GM21737 (cell line): ENCODE results near the gene TRPV3.
"Not testable (repeated sequence)": the region's sequence is repeated elsewhere in the genome, so short reads cannot be mapped to it uniquely, and the experiment has no call there.

Experiments
- ATAC-seq: cut with Tn5 transposase; IDR thresholded peaks from one replicate; pipeline ENCODE4 v1.9.1; 2021; ENCODE audit warnings: mild to moderate bottlenecking, moderate library complexity; ENCODE audit not compliant: unreplicated experiment

TRPV3 gene

GRCh38 chr17:3475812-3476610 lies 81.6 kb downstream of the TRPV3 start, which contains the start of gene ASPA:
ASPA (plus strand) TSS chr17:3475997; CDS start chr17:3476160, 163 bp downstream.
- no peak for ATAC-seq

GRCh38 chr17:3475251-3475685 lies 82.3 kb downstream of the TRPV3 start:
- ATAC-seq = no peak

DNA sequence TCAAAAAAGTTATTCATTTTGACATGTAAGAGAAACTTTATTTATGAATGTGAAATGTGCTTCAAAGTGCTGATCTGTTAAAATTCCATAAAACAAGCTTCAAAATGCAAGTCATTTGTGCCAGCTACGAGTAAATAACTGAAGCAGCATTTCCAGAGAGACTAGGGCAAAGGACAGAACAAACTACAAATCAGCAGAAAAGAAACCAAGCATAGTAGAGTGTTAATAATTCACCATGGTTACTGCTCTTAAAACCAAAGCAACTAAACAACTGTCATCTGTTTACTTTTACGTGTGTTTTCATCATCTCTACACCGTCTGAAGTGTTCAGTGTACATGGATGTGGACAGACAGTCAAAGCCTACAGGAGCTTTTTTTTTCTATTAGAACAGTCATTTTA lies 83.4 kb downstream of the TRPV3 start:
- ATAC-seq = no peak

DNA sequence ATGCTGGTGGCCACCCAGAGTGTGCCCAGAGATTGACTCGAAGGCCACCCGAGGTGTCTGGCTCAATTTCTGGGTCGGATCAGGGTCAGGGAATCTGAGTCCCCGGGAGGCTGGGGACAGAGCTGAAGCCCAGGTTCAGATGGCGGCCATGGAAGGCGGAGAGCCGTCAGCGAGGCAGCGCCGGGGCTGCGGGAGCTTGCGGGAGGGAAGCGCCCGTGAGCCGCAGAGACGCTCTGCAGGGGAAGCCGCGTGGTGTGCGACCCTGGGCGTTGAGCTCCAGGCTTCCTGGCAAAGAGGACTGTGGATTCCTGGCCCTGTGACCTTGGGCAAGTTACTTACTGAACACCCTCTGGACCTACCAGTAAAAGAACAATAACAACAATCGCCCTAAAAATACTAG lies 85.5 kb downstream of the TRPV3 start:
- ATAC-seq = no peak

DNA sequence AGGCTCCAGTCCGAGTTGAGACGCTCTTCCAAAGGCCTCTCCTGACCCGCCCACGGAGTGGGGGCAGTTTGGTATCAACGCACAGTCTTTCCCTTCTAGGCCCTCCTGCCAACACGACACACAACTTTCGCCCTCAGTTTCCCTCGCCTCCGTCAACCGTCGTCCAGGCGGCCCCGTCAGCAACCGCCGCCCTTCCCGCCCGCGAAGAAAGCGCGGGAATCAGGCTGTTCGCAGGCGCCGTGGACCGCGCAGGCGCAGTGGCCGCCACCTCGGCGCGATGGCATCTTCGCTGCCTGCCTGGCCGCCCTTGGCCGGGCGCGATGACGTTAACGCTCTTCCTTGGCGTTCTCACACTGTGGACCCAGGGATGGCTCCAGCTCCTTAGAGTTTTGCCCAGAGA lies 86.0 kb downstream of the TRPV3 start, which contains the start of gene SPATA22:
Gene SPATA22, minus strand, starts transcription at position 221 of the 400 bp plus-strand sequence. CDS start 2,494 bp downstream, outside the sequence.
- no peak for ATAC-seq

- ATAC-seq = no peak
These were observed 88.1 kb downstream of the TRPV3 start for GRCh38 chr17:3469529-3469928.

- not testable (repeated sequence) for ATAC-seq
These were observed 91.3 kb downstream of the TRPV3 start for GRCh38 chr17:3466355-3466754.
